ENCODE data around the gene GRIP1.

Gene GRIP1

GRCh38 chr12:66555113-66555512 is 123.8 kb downstream of the GRIP1 start:
- H3K4me3 ChIP-seq (ENCODE audit: low read depth, low read length): no peak overlapping the region
- H3K36me3 ChIP-seq (ENCODE audit: control insufficient read depth, insufficient read depth, low read length): no peaks in the 10 kb centered on the region
- no peak overlapping the region for H3K9ac ChIP-seq (ENCODE audit: low read length)
- peaks cover 17% of the 10 kb centered on the region; the same call in 1 of the 2 replicates for H3K9me3 ChIP-seq (ENCODE audit: control insufficient read depth, insufficient read depth, low read depth, low read length)
- no peaks in the 10 kb centered on the region for H3K4me1 ChIP-seq (ENCODE audit: control insufficient read depth, insufficient read depth, low read length)
- H3K27me3 ChIP-seq (ENCODE audit: control insufficient read depth, insufficient read depth, low read length): no peaks in the 10 kb centered on the region
- H3K27ac ChIP-seq (ENCODE audit: low read depth, low read length): no peak overlapping the region

- Histone ChIP-seq H3K36me3 (ENCODE audit: control insufficient read depth, insufficient read depth, low read length) (no peaks in the 10 kb centered on the region), H3K27ac (ENCODE audit: low read depth, low read length) (no peak overlapping the region), H3K9ac (ENCODE audit: low read length) (no peak overlapping the region)
Observed at GRCh38 chr12:66552716-66553115, 126.2 kb downstream of the GRIP1 start.

DNA sequence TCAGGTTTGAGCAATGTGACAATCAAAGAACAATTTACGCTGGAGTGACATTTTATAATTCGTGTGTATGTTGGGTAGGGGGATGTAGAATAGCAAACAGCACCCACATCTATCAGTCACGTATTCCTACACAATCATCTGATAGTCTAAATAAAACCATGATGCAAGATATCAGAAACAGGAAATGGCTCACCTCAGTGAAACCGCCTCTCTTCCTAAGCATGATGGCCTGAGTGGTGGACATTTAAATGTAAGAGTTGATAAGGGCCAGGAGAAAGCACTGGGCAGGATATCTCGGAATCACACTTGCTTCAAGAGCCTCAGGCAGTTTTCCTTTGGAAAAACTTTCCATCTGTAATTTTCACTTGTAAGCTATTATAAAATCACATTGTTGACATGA is 128.2 kb downstream of the GRIP1 start:
- 0 out of 2 replicates have a peak, but pooled peaks cover 7% of the 10 kb centered on the region for H3K9me3 ChIP-seq (ENCODE audit: control insufficient read depth, insufficient read depth, low read depth, low read length)
- H3K9ac ChIP-seq (ENCODE audit: low read length): no peak overlapping the region
- H3K27ac ChIP-seq (ENCODE audit: low read depth, low read length): no peak overlapping the region
- no peaks in the 10 kb centered on the region for H3K36me3 ChIP-seq (ENCODE audit: control insufficient read depth, insufficient read depth, low read length)
- H3K27me3 ChIP-seq (ENCODE audit: control insufficient read depth, insufficient read depth, low read length): no peaks in the 10 kb centered on the region
- H3K4me3 ChIP-seq (ENCODE audit: low read depth, low read length): no peak overlapping the region
- no peaks in the 10 kb centered on the region for H3K4me1 ChIP-seq (ENCODE audit: control insufficient read depth, insufficient read depth, low read length)

More at GRCh38 chr12:66552716-66553115, 126.2 kb downstream of the GRIP1 start:
- H3K9me3 ChIP-seq (ENCODE audit: control insufficient read depth, insufficient read depth, low read depth, low read length): 0 out of 2 replicates have a peak, but pooled peaks cover 7% of the 10 kb centered on the region
- no peak overlapping the region for H3K4me3 ChIP-seq (ENCODE audit: low read depth, low read length)
- H3K27me3 ChIP-seq (ENCODE audit: control insufficient read depth, insufficient read depth, low read length): no peaks in the 10 kb centered on the region
- no peaks in the 10 kb centered on the region for H3K4me1 ChIP-seq (ENCODE audit: control insufficient read depth, insufficient read depth, low read length)

DNA sequence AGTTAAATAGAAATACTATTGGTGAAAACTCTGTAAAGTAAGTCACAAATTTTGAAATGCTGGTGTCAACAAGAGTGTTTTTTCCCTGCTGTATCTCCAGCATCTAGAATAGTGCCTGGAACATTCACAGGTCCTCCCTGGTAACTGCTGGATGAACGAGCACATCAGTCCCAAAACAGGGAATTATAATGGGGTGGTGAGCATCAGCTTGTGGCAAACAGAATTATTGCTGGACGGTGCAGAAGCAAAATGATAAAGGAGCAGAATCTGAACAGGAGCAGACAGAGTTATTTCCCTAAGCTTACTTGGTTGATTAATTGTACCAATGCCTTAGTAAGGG is 129.9 kb downstream of the GRIP1 start:
- Histone ChIP-seq H3K9me3 (ENCODE audit: control insufficient read depth, insufficient read depth, low read depth, low read length) (0 out of 2 replicates have a peak, but pooled peaks cover 7% of the 10 kb centered on the region), H3K4me1 (ENCODE audit: control insufficient read depth, insufficient read depth, low read length) (no peaks in the 10 kb centered on the region), H3K27ac (ENCODE audit: low read depth, low read length) (no peak overlapping the region), H3K27me3 (ENCODE audit: control insufficient read depth, insufficient read depth, low read length) (no peaks in the 10 kb centered on the region), H3K36me3 (ENCODE audit: control insufficient read depth, insufficient read depth, low read length) (no peaks in the 10 kb centered on the region), H3K9ac (ENCODE audit: low read length) (no peak overlapping the region), H3K4me3 (ENCODE audit: low read depth, low read length) (no peak overlapping the region)

DNA sequence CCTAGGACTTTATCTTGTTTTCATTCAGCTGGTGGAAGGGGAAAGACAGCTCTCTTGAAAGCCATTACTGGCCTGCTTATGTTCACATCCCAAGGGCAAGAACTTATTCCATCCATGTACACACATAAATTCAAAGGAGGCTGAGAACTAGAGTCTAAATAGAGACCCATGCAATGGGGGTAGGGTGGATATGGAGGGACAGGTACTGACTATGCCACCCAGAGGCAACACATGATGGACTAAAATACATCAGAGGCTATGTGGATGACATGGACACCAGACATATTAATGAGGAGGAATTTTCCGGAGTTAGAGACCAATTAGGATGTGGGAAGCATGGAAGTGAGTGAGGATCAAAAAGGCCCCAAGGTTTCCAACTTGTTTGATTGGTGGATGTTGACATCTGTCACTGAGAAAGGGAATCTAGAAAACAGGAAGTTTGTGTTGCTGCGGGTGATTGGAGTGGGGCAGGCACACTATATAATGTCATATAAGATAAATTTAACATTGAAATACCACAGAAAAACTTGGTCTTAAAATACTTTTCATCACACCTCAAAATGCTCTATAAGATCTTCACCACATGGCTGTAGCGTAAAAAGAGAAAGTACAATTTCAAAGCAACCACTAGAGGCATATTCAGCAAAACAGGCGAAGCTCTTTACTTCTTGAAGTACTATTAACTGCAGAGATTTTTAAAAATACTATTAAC is 130.4 kb downstream of the GRIP1 start:
- no peaks in the 10 kb centered on the region for H3K36me3 ChIP-seq (ENCODE audit: control insufficient read depth, insufficient read depth, low read length)
- no peak overlapping the region for H3K4me3 ChIP-seq (ENCODE audit: low read depth, low read length)
- no peaks in the 10 kb centered on the region for H3K4me1 ChIP-seq (ENCODE audit: control insufficient read depth, insufficient read depth, low read length)
- H3K9ac ChIP-seq (ENCODE audit: low read length): no peak overlapping the region
- 0 out of 2 replicates have a peak, but pooled peaks cover 2% of the 10 kb centered on the region for H3K9me3 ChIP-seq (ENCODE audit: control insufficient read depth, insufficient read depth, low read depth, low read length)
- H3K27ac ChIP-seq (ENCODE audit: low read depth, low read length): no peak overlapping the region
- no peaks in the 10 kb centered on the region for H3K27me3 ChIP-seq (ENCODE audit: control insufficient read depth, insufficient read depth, low read length)

GRCh38 chr12:66541426-66541825 is 137.4 kb downstream of the GRIP1 start:
- no peak overlapping the region for H3K4me3 ChIP-seq (ENCODE audit: low read depth, low read length)
- no peaks in the 10 kb centered on the region for H3K9me3 ChIP-seq (ENCODE audit: control insufficient read depth, insufficient read depth, low read depth, low read length)
- H3K4me1 ChIP-seq (ENCODE audit: control insufficient read depth, insufficient read depth, low read length): peaks cover 5% of the 10 kb centered on the region
- no peak overlapping the region for H3K9ac ChIP-seq (ENCODE audit: low read length)
- no peaks in the 10 kb centered on the region for H3K27me3 ChIP-seq (ENCODE audit: control insufficient read depth, insufficient read depth, low read length)
- no peak overlapping the region for H3K27ac ChIP-seq (ENCODE audit: low read depth, low read length)
- no peaks in the 10 kb centered on the region for H3K36me3 ChIP-seq (ENCODE audit: control insufficient read depth, insufficient read depth, low read length)

GRCh38 chr12:66539431-66539830 is 139.4 kb downstream of the GRIP1 start:
- H3K9ac ChIP-seq (ENCODE audit: low read length): no peak overlapping the region
- no peaks in the 10 kb centered on the region for H3K27me3 ChIP-seq (ENCODE audit: control insufficient read depth, insufficient read depth, low read length)
- H3K27ac ChIP-seq (ENCODE audit: low read depth, low read length): no peak overlapping the region
- H3K4me3 ChIP-seq (ENCODE audit: low read depth, low read length): no peak overlapping the region
- peaks cover 12% of the 10 kb centered on the region for H3K4me1 ChIP-seq (ENCODE audit: control insufficient read depth, insufficient read depth, low read length)
- no peaks in the 10 kb centered on the region for H3K36me3 ChIP-seq (ENCODE audit: control insufficient read depth, insufficient read depth, low read length)
- H3K9me3 ChIP-seq (ENCODE audit: control insufficient read depth, insufficient read depth, low read depth, low read length): no peaks in the 10 kb centered on the region

DNA sequence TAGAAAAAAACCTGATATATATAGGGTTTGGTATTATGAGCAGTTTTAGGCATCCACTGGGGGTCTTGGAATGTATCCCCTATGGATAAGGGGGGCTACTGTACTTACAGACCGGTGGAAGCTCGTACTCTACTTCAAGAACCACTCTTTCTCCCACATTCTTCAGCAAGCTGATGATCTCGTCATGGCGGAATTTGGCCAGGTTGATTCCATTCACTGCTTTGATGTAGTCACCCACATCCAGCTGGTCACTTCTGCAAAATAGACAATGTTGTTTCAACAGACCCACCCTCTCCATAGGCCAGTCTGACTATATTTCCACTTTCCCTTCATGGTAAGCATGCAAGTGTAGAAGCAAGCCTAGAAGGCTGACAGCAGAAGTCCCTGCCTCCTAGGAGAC is 139.9 kb downstream of the GRIP1 start:
- H3K27me3 ChIP-seq (ENCODE audit: control insufficient read depth, insufficient read depth, low read length): no peaks in the 10 kb centered on the region
- H3K9me3 ChIP-seq (ENCODE audit: control insufficient read depth, insufficient read depth, low read depth, low read length): no peaks in the 10 kb centered on the region
- H3K4me3 ChIP-seq (ENCODE audit: low read depth, low read length): no peak overlapping the region
- peaks cover 12% of the 10 kb centered on the region for H3K4me1 ChIP-seq (ENCODE audit: control insufficient read depth, insufficient read depth, low read length)
- no peak overlapping the region for H3K27ac ChIP-seq (ENCODE audit: low read depth, low read length)
- no peaks in the 10 kb centered on the region for H3K36me3 ChIP-seq (ENCODE audit: control insufficient read depth, insufficient read depth, low read length)
- no peak overlapping the region for H3K9ac ChIP-seq (ENCODE audit: low read length)

DNA sequence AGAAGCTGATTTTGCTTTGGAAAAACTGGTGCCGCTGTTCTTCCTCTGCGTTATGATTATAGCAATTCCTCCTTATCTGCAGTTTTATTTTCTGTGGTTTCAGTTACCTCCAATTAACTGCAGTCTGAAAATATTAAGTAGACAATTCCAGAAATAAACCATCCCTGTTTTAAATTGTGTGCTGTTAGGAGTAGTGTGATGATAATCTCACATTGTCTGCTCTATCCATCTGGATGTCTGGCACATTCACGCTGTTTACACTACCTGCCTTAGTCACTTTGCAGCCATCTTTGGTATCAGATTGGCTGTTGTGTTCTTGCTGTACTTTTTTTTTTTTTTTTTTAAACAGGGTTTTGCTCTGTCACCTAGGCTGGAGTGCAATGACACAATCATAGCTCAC is 141.0 kb downstream of the GRIP1 start:
- Histone ChIP-seq H3K9me3 (ENCODE audit: control insufficient read depth, insufficient read depth, low read depth, low read length) (no peaks in the 10 kb centered on the region), H3K9ac (ENCODE audit: low read length) (no peak overlapping the region), H3K27me3 (ENCODE audit: control insufficient read depth, insufficient read depth, low read length) (no peaks in the 10 kb centered on the region), H3K4me1 (ENCODE audit: control insufficient read depth, insufficient read depth, low read length) (peaks cover 12% of the 10 kb centered on the region), H3K4me3 (ENCODE audit: low read depth, low read length) (no peak overlapping the region), H3K27ac (ENCODE audit: low read depth, low read length) (no peak overlapping the region), H3K36me3 (ENCODE audit: control insufficient read depth, insufficient read depth, low read length) (no peaks in the 10 kb centered on the region)

- no peaks in the 10 kb centered on the region for H3K27me3 ChIP-seq (ENCODE audit: control insufficient read depth, insufficient read depth, low read length)
- H3K4me3 ChIP-seq (ENCODE audit: low read depth, low read length): no peak overlapping the region
- H3K9ac ChIP-seq (ENCODE audit: low read length): no peak overlapping the region
- 0 out of 2 replicates have a peak, but pooled peaks cover 4% of the 10 kb centered on the region for H3K9me3 ChIP-seq (ENCODE audit: control insufficient read depth, insufficient read depth, low read depth, low read length)
- no peaks in the 10 kb centered on the region for H3K36me3 ChIP-seq (ENCODE audit: control insufficient read depth, insufficient read depth, low read length)
- H3K27ac ChIP-seq (ENCODE audit: low read depth, low read length): no peak overlapping the region
- H3K4me1 ChIP-seq (ENCODE audit: control insufficient read depth, insufficient read depth, low read length): peaks cover 16% of the 10 kb centered on the region
Observed at GRCh38 chr12:66533767-66534166, 145.1 kb downstream of the GRIP1 start.

DNA sequence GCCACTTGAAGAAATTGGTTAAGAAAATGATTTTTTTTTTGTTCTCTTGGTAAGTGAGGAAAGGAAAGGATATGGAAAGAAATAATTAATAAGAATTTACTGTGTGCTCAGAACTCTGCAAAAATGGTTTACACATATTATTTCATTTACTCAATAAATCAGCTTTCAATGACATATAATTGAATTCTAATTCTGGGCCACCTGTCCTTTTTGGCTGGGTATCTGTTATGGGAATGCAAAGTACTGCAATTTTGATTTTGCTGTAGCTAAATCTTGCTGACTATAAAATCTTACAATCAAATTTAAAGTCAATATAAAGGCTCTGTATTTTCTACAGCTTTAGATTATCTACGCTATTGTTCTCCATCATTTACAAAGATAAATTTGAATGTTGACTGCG is 147.1 kb downstream of the GRIP1 start:
- H3K9ac ChIP-seq (ENCODE audit: low read length): no peak overlapping the region
- H3K27me3 ChIP-seq (ENCODE audit: control insufficient read depth, insufficient read depth, low read length): no peaks in the 10 kb centered on the region
- peaks cover 16% of the 10 kb centered on the region for H3K4me1 ChIP-seq (ENCODE audit: control insufficient read depth, insufficient read depth, low read length)
- H3K4me3 ChIP-seq (ENCODE audit: low read depth, low read length): no peak overlapping the region
- H3K27ac ChIP-seq (ENCODE audit: low read depth, low read length): no peak overlapping the region
- peaks cover 9% of the 10 kb centered on the region; the same call in 1 of the 2 replicates for H3K9me3 ChIP-seq (ENCODE audit: control insufficient read depth, insufficient read depth, low read depth, low read length)
- no peaks in the 10 kb centered on the region for H3K36me3 ChIP-seq (ENCODE audit: control insufficient read depth, insufficient read depth, low read length)

Measured in HUES6 (cell line).